Neuronal stem cell (in vitro differentiated cells): ENCODE measurements around the gene NDUFS2.
A peak's percentile ranks its signal among the peaks of the same experiment; 100 is the strongest.

Experiments
- DNase-seq: peaks from one replicate; pipeline ENCODE4 v3.0.0-alpha.2; 2013; ENCODE audit warnings: low spot score
- H2AFZ ChIP-seq: one replicate; pipeline ENCODE4 v1.6.1; 2013; ENCODE audit warnings: mild to moderate bottlenecking, low read length, inconsistent platforms
- H2AK5ac ChIP-seq: 2 replicates; pipeline ENCODE4 v1.6.1; 2013; ENCODE audit warnings: low read depth, mild to moderate bottlenecking, inconsistent platforms, low read length, moderate library complexity, mixed read lengths
- H2BK120ac ChIP-seq: 2 replicates; pipeline ENCODE4 v1.6.1; 2013; ENCODE audit warnings: low read depth, mild to moderate bottlenecking, inconsistent platforms, low read length, moderate library complexity, mixed read lengths
- H2BK12ac ChIP-seq: one replicate; pipeline ENCODE4 v1.6.1; 2013; ENCODE audit warnings: low read length, inconsistent platforms
- H2BK15ac ChIP-seq: 2 replicates; pipeline ENCODE4 v1.6.1; 2013; ENCODE audit warnings: mild to moderate bottlenecking, low read length, inconsistent platforms, mixed read lengths
- H2BK5ac ChIP-seq: one replicate; pipeline ENCODE4 v1.6.1; 2013; ENCODE audit warnings: inconsistent platforms, mild to moderate bottlenecking, low read length, moderate library complexity
- H3K14ac ChIP-seq: one replicate; pipeline ENCODE4 v1.6.1; 2013; ENCODE audit warnings: low read length, inconsistent platforms
- H3K18ac ChIP-seq: 2 replicates; pipeline ENCODE4 v1.6.1; 2013; ENCODE audit warnings: low read length, inconsistent platforms
- H3K23ac ChIP-seq: 2 replicates; pipeline ENCODE4 v1.6.1; 2013; ENCODE audit warnings: low read depth, mild to moderate bottlenecking, mixed read lengths, low read length, inconsistent platforms; ENCODE audit not compliant: poor library complexity
- H3K27ac ChIP-seq: replicated peaks from 3 replicates; pipeline ENCODE4 v1.5.1; 2013; ENCODE audit warnings: low read length, inconsistent platforms
- H3K27me3 ChIP-seq, 3 experiments: 2 replicates each; pipeline ENCODE4 v1.6.1; 2013; ENCODE audit warnings: low read length in 3 of 3, mild to moderate bottlenecking in 2 of 3, inconsistent platforms in 1 of 3, low read depth in 1 of 3, mixed read lengths in 1 of 3, moderate library complexity in 1 of 3; ENCODE audit not compliant: control insufficient read depth in 3 of 3, insufficient read depth in 3 of 3
- H3K36me3 ChIP-seq, 2 donors: replicated peaks in 1 of 2; 2 replicates each; pipeline ENCODE4 v1.6.1; 2013; ENCODE audit warnings: low read length in 2 of 2; ENCODE audit not compliant: control insufficient read depth in 2 of 2, insufficient read depth in 2 of 2
- H3K4ac ChIP-seq: 2 replicates; pipeline ENCODE4 v1.6.1; 2013; ENCODE audit warnings: inconsistent platforms, mild to moderate bottlenecking, low read length, moderate library complexity
- H3K4me1 ChIP-seq, 2 donors: 1 replicate in 1 of 2; 2 replicates in 1 of 2; pipeline ENCODE4 v1.6.1; 2013; ENCODE audit warnings: low read length in 2 of 2, low read depth in 1 of 2; ENCODE audit not compliant: control insufficient read depth in 2 of 2, insufficient read depth in 1 of 2
- H3K4me2 ChIP-seq: one replicate; pipeline ENCODE4 v1.6.1; 2013; ENCODE audit warnings: mild to moderate bottlenecking, low read length, inconsistent platforms; ENCODE audit not compliant: insufficient read depth, poor library complexity, severe bottlenecking
- H3K4me3 ChIP-seq, 2 donors: 2 replicates each; pipeline ENCODE4 v1.5.1; 2013; ENCODE audit warnings: low read length in 2 of 2, mild to moderate bottlenecking in 2 of 2, inconsistent platforms in 1 of 2, moderate library complexity in 1 of 2
- H3K79me1 ChIP-seq: one replicate; pipeline ENCODE4 v1.6.1; 2013; ENCODE audit warnings: low read depth, mild to moderate bottlenecking, inconsistent platforms, low read length, moderate library complexity
- H3K9ac ChIP-seq: one replicate; pipeline ENCODE4 v1.6.1; 2013; ENCODE audit warnings: mild to moderate bottlenecking, low read depth, low read length, inconsistent platforms; ENCODE audit not compliant: poor library complexity
- H3K9me3 ChIP-seq, 2 donors: replicated peaks in 1 of 2; 2 replicates each; pipeline versions ENCODE3 to v1.6.1; 2013; ENCODE audit warnings: low read length in 2 of 2, mild to moderate bottlenecking in 2 of 2, inconsistent platforms in 1 of 2, low read depth in 1 of 2, mixed read lengths in 1 of 2, moderate library complexity in 1 of 2; ENCODE audit not compliant: control insufficient read depth in 2 of 2, insufficient read depth in 1 of 2
- H4K8ac ChIP-seq: one replicate; pipeline ENCODE4 v1.6.1; 2013; ENCODE audit warnings: low read depth, mild to moderate bottlenecking, inconsistent platforms, low read length, moderate library complexity
- H4K91ac ChIP-seq: one replicate; pipeline ENCODE4 v1.6.1; 2013; ENCODE audit warnings: low read length, low read depth, mild to moderate bottlenecking, inconsistent platforms; ENCODE audit not compliant: poor library complexity
- WGBS, 2 donors: extraction: QIAGEN DNeasy Blood & Tissue Kit; methylation state at CpG; one replicate each; pipeline ENCODE4 v1.1.7; 2013; ENCODE audit warnings: missing lambda C conversion rate in 2 of 2, mixed read lengths in 1 of 2; ENCODE audit not compliant: insufficient read length in 2 of 2, insufficient replicate concordance in 1 of 2; ENCODE audit errors: extremely low coverage in 2 of 2; 5-methylcytosine and 5-hydroxymethylcytosine counted together

NDUFS2 gene

DNA sequence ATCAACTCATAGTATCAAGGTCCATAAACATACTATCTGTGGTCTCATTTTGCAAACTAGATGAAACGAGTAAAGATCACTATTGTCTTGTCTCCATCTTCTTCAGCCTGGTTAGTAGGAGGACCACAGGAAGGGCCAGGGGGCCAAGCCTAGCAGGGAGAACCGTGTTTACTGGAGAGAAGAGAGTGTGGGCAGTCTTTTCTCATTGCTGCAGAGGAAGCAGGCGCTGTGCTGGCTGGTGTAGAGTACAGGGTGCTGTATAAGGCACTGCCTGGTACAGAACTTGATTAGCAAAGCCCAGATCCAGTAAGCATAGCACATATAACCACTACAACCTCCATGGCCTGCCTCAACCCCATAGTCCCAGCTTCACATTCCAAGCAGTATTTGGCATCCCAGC is 14.9 kb upstream of the NDUFS2 start:
- Histone ChIP-seq H4K8ac (no peak overlapping the region), H4K91ac (no peak overlapping the region), H3K14ac (no peak overlapping the region), H3K27me3 (no peaks in the 10 kb centered on the region), H2BK12ac (no peak overlapping the region), H3K79me1 (no peaks in the 10 kb centered on the region), H3K4me3 (no peak overlapping the region), H3K9me3 (no peaks in the 10 kb centered on the region), H3K9ac (no peak overlapping the region), H2AK5ac (no peak overlapping the region), H3K36me3 (peaks cover 0 to 3% of the 10 kb centered on the region in 2 donors), H2BK15ac (no peak overlapping the region), H3K27ac (no peak overlapping the region), H2AFZ (no peak overlapping the region), H3K4ac (peak overlapping the region; percentile 6), H3K18ac (no peak overlapping the region), H3K23ac (no peak overlapping the region), H3K4me2 (no peak overlapping the region), H3K4me1 (peaks cover 0 to 2% of the 10 kb centered on the region in 2 donors), H2BK5ac (no peak overlapping the region), H2BK120ac (no peak overlapping the region)
- DNase-seq: no peak
- no CpG with 5 or more reads among the region's 3 CpGs for WGBS, 2 donors

- Histone ChIP-seq H3K4me1 (peaks cover 0 to 4% of the 10 kb centered on the region in 2 donors), H4K91ac (no peak overlapping the region), H3K27ac (no peak overlapping the region), H2BK12ac (no peak overlapping the region), H3K27me3 (no peaks in the 10 kb centered on the region), H3K4ac (no peak overlapping the region), H2BK15ac (no peak overlapping the region), H3K4me2 (no peak overlapping the region), H2BK120ac (no peak overlapping the region), H2AK5ac (no peak overlapping the region), H3K4me3 (no peak overlapping the region), H3K79me1 (no peaks in the 10 kb centered on the region), H3K9ac (no peak overlapping the region), H4K8ac (no peak overlapping the region), H2AFZ (no peak overlapping the region), H2BK5ac (no peak overlapping the region), H3K9me3 (no peaks in the 10 kb centered on the region), H3K14ac (no peak overlapping the region), H3K18ac (no peak overlapping the region), H3K36me3 (peaks cover 0 to 3% of the 10 kb centered on the region in 2 donors), H3K23ac (no peak overlapping the region)
- no peak for DNase-seq
- WGBS, 2 donors: no CpG with 5 or more reads among the region's 6 CpGs
These were observed 13.8 kb upstream of the NDUFS2 start for GRCh38 chr1:161188381-161188780.

- no CpG with 5 or more reads among the region's 5 CpGs for WGBS, 2 donors
These were observed 13.1 kb upstream of the NDUFS2 start for GRCh38 chr1:161189036-161189435.

GRCh38 chr1:161190962-161191521 is 11.1 kb upstream of the NDUFS2 start:
- H2BK120ac ChIP-seq: no peak overlapping the region
- no peak overlapping the region for H2BK15ac ChIP-seq
- peaks cover 0 to 4% of the 10 kb centered on the region in 2 donors for H3K4me1 ChIP-seq
- DNase-seq: no peak
- no peak overlapping the region for H3K23ac ChIP-seq
- H3K4ac ChIP-seq: no peak overlapping the region
- peak overlapping the region; percentile 3 for H4K91ac ChIP-seq
- no peak overlapping the region for H3K27ac ChIP-seq
- H3K79me1 ChIP-seq: no peaks in the 10 kb centered on the region
- H3K9ac ChIP-seq: peak overlapping the region; percentile 60
- H3K27me3 ChIP-seq: no peaks in the 10 kb centered on the region
- no peak overlapping the region for H2AK5ac ChIP-seq
- no peak overlapping the region for H3K4me3 ChIP-seq
- H2BK12ac ChIP-seq: no peak overlapping the region
- no peak overlapping the region for H3K18ac ChIP-seq
- H2BK5ac ChIP-seq: no peak overlapping the region
- peak overlapping the region; percentile 74 for H2AFZ ChIP-seq
- H3K14ac ChIP-seq: no peak overlapping the region
- H3K36me3 ChIP-seq: peaks cover 0 to 3% of the 10 kb centered on the region in 2 donors
- no peaks in the 10 kb centered on the region for H3K9me3 ChIP-seq
- H4K8ac ChIP-seq: no peak overlapping the region
- H3K4me2 ChIP-seq: no peak overlapping the region
- WGBS, 2 donors: no CpG with 5 or more reads among the region's 22 CpGs

More at GRCh38 chr1:161189036-161189435, 13.1 kb upstream of the NDUFS2 start:
- no peak overlapping the region for H2BK120ac ChIP-seq
- H3K79me1 ChIP-seq: no peaks in the 10 kb centered on the region
- no peak overlapping the region for H4K91ac ChIP-seq
- H2AK5ac ChIP-seq: no peak overlapping the region
- no peak overlapping the region for H3K9ac ChIP-seq
- H3K36me3 ChIP-seq: peaks cover 0 to 3% of the 10 kb centered on the region in 2 donors
- no peak overlapping the region for H3K4ac ChIP-seq
- H3K18ac ChIP-seq: no peak overlapping the region
- no peak overlapping the region for H3K4me3 ChIP-seq
- no peaks in the 10 kb centered on the region for H3K27me3 ChIP-seq
- no peak overlapping the region for H2BK15ac ChIP-seq
- peaks cover 0 to 4% of the 10 kb centered on the region in 2 donors for H3K4me1 ChIP-seq
- no peak overlapping the region for H3K27ac ChIP-seq
- H3K23ac ChIP-seq: no peak overlapping the region
- H2BK12ac ChIP-seq: no peak overlapping the region
- no peak for DNase-seq
- no peaks in the 10 kb centered on the region for H3K9me3 ChIP-seq
- H2BK5ac ChIP-seq: no peak overlapping the region
- H3K4me2 ChIP-seq: no peak overlapping the region
- no peak overlapping the region for H4K8ac ChIP-seq
- H3K14ac ChIP-seq: no peak overlapping the region
- no peak overlapping the region for H2AFZ ChIP-seq
